GM18907 (cell line): Measurements from ENCODE around the gene EPHB1.

Experiments
- ATAC-seq: cut with Tn5 transposase; IDR thresholded peaks from one replicate; pipeline ENCODE4 v1.9.1; 2021; ENCODE audit warnings: mild to moderate bottlenecking, moderate library complexity; ENCODE audit not compliant: unreplicated experiment

EPHB1 gene

GRCh38 chr3:135147657-135148056 is 352.6 kb downstream of the EPHB1 start:
- ATAC-seq: no peak

DNA sequence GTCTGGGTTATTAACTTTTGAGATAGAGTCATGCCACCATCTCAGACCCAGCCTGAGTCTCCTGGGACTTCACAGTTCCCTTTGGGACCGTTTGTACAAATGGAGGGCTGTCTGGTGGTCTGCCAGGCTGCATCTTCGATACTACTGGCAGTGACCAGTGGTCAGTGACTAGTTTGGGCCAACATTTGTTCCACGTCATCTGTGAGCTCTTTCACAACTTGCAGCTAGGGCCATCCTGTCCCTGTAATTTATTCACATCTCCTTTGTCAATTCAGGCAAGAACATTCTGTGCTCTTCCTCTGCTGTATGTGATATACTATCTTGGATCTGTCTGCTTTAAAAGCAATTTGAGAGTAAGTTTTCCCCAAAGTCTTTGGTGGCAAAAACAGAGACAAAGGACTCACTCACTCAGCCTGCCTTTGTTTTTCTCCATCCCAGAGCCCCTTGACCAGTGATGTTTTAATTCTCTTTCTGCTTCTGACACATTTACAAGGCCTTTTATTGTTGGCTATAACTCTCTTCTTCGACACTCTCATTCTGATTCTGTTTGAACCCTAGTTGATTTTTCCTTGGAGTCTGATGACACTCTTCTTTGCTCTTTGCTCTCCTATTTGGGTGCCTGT is 353.4 kb downstream of the EPHB1 start:
- no peak for ATAC-seq

- no peak for ATAC-seq
These were observed 354.9 kb downstream of the EPHB1 start for GRCh38 chr3:135149707-135150681.

- no peak for ATAC-seq
These were observed 359.1 kb downstream of the EPHB1 start for GRCh38 chr3:135154186-135154585.

GRCh38 chr3:135155228-135155627 is 360.2 kb downstream of the EPHB1 start:
- no peak for ATAC-seq

- no peak for ATAC-seq
These were observed 360.7 kb downstream of the EPHB1 start for GRCh38 chr3:135155791-135156190.

DNA sequence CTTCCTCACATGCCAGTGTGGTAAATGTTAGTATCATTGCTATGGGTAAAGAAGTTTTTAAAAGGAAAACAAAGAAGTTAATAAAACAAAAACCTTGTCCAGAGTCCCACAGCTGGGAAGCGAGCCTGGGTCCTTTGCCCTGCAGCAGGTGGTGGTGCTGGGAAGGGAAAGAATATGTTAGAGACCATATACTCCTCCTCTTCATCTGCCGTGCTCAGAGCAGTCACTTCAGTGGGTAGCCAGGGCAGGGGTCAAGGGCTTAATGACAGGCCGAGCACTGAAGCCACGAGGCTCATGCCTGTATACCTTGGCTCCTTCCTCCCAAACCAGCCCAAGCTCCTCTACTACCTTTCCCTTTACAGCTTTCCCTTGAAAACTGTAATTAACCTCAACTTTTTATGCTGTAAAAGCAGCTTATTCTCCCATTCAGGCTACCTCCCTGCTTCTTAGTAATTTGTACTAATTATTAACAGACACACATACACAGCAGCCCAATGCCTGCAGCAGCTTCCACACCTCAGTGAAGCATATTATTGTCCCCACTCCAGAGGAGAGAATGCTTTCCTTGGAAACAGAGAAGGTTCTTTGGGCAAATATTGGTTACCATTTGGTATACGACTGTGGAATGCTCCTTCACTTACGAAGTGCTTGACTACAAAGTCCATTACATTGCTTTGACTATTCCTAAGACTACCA is 362.1 kb downstream of the EPHB1 start:
- ATAC-seq: no peak

GRCh38 chr3:135158520-135158919 is 363.5 kb downstream of the EPHB1 start:
- ATAC-seq: no peak

- ATAC-seq: no peak
These were observed 364.7 kb downstream of the EPHB1 start for GRCh38 chr3:135159681-135160247.

DNA sequence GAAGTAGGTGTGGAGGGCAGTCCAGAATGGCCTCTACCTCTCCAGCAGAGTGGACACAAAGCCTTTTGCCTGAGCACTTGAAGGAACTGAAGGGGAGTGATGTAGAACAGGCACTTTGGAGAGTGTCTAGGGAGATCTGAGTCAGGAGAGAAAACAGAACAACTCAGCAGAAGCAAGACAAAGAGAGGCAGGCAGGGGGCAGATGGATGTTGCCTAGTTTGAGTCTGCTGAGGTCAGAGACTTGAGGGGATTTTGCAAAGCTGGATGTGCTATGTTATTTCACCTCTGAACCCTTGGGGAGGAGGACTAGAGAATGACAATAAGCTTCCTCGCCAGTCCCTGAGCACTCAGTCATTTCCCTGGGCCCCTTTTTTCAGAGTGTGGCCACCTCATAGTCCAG is 366.4 kb downstream of the EPHB1 start:
- ATAC-seq: no peak

- ATAC-seq: no peak
These were observed 368.6 kb downstream of the EPHB1 start for GRCh38 chr3:135163701-135164100.

DNA sequence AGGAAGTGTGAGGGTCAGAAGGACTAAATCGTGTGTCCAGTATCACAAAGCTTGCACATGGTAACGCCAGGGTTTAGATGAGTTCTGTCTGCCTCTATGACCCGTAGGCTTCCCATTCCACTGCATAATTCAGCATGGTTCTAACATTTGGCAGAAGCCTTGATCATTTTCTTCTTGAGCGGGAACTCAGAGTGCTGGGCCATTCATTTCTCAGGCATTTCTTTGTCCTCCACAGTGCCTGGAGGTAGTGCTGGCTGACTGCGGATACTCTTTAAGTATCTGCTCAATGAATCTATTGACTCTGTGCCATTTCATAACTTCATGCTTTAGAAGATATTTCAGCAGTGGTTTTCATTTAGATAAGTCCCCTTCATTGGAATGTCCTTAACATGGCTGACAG is 370.2 kb downstream of the EPHB1 start:
- no peak for ATAC-seq

DNA sequence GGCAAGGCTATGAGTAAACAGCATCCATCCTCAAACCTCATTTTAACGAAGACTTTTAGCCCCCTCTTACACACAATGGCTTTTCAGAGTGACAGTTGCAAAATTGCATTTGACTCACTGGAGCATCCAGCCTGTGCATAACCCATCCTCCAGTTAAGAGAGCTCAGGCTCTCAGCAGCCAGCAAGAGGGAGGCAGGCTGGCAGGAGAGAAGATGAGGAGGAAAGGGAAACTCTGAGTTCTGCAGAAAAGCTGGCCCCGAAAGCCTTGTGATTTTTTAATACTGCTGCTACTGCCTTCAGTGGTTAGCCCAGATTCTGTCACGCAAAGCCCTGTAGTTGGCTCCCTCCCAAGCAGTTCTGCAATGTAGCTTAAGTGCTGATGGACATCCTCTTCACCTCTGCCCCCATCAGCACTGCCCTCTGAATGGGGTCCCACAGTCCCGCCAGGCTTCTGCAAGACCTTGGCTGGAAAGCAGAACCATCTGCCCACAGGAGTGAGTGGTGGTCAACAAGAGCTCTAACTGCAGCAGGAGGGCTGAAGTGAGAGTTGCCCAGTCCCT is 371.3 kb downstream of the EPHB1 start:
- ATAC-seq: no peak

DNA sequence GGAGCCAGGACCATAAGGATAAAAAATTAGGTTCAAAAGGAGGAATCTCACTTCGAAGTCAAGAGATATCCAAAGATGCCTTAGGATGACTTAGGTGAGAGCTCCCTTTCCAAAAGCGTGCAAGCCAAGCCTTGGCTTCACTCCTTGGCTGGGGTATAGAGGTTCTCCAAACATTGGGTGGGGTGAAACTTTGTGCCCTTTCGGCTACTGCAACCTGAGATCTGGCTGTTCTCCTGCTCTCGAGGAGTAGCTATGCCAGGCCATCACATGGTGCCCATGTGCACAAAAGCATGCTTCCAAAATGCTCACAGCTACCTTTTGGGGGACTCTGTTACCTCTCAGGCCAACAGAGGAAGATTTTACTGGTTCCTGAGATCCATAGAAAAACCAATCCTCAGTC is 373.8 kb downstream of the EPHB1 start:
- ATAC-seq: no peak

GRCh38 chr3:135169651-135170050 is 374.6 kb downstream of the EPHB1 start:
- no peak for ATAC-seq

DNA sequence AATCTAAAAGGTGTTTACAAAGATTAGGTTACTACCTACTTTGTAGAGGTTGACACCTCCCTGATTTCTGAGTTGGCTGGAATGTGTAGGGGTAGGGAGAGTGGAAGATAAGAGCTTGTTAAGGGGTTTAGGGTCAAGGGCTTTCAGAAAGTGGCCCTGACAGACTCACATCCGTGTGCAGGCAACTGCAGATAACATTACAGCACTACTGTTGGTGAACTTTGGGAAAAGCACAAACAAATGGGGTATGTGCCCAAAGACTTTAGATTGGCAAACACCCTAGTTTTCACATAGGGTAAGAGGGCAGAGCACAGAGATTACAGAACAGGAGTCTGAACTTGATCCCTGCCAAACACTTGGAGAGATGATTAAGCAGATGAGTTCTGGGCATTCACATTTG is 375.7 kb downstream of the EPHB1 start:
- no peak for ATAC-seq

GRCh38 chr3:135172191-135172869 is 377.3 kb downstream of the EPHB1 start:
- ATAC-seq: no peak

- ATAC-seq: no peak
These were observed 380.7 kb downstream of the EPHB1 start for GRCh38 chr3:135175728-135176277.

DNA sequence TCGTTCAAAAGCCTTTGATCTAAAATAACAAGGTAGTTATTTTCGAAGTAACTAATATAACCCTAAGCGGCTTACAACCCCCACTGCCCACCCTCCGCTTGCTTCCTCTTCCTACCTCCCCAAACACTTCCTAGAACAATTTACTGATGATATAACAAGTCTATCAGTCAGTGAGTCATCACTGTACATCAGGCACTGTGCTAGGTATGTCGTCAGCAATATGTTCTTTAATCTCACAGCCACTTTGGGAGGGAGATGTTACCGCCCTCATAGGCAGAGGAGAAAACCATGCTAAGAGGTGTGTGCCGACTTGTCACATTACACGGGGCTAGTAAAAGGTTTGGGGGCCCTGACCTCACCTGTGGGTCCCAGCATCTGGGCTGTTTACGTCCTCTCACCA is 381.8 kb downstream of the EPHB1 start:
- no peak for ATAC-seq

DNA sequence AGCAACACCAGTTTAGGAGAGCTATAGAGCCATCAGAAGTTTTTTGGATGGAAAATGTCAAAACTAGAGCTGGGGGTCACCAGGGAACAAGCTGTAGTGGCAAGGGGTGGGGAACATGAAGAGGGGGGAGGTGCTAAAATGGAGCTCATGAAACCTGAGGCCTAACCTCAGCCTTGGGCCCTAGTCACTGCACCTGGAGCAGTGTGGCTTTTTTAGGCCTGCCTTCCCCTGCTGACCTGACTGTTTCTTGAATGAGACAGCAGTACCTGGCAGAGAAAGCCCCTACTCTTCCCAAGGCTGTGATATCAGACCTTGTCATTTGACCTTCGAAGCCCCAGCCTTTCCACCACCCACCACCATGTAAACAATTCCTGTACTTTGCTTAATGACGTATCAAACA is 383.5 kb downstream of the EPHB1 start:
- no peak for ATAC-seq
